ENCODE measurements around the gene LCK.

- TF ChIP-seq CTCF (IDR thresholded peaks at IDR 0.05) (no peak), EP300 (IDR thresholded peaks at IDR 0.05) (no peak)
These were observed 11.7 kb upstream of the LCK start for GRCh38 chr1:32239337-32239736.
